ENCODE measurements around the gene CCN6.
A peak's percentile ranks its signal among the peaks of the same experiment; 100 is the strongest.
"Not testable (repeated sequence)": the region's sequence is repeated elsewhere in the genome, so short reads cannot be mapped to it uniquely, and the experiment has no call there.

The CCN6 gene

GRCh38 chr6:112051251-112051740 lies 2.6 kb upstream of the CCN6 start:
- not testable (repeated sequence) for H3K36me3 Mint-ChIP-seq (ENCODE audit: low read depth); H3K4me3 Mint-ChIP-seq; H3K27ac Mint-ChIP-seq

GRCh38 chr6:112054555-112055190 lies 769 bp downstream of the CCN6 start:
- DNase-seq: no peak
- Mint-ChIP-seq H3K27me3 (no peaks in the 10 kb centered on the region), H3K36me3 (ENCODE audit: low read depth) (no peaks in the 10 kb centered on the region), H3K27ac (no peak overlapping the region), H3K4me3 (no peak overlapping the region), H3K9me3 (no peaks in the 10 kb centered on the region), H3K4me1 (ENCODE audit: low read depth) (no peaks in the 10 kb centered on the region)

More at GRCh38 chr6:112051251-112051740, 2.6 kb upstream of the CCN6 start:
- not testable (repeated sequence) for H3K9me3 Mint-ChIP-seq; H3K27me3 Mint-ChIP-seq; H3K4me1 Mint-ChIP-seq (ENCODE audit: low read depth); DNase-seq

- DNase-seq: no peak
- Mint-ChIP-seq H3K27ac (no peak overlapping the region), H3K36me3 (ENCODE audit: low read depth) (no peaks in the 10 kb centered on the region), H3K4me1 (ENCODE audit: low read depth) (no peaks in the 10 kb centered on the region), H3K27me3 (no peaks in the 10 kb centered on the region), H3K9me3 (no peaks in the 10 kb centered on the region), H3K4me3 (no peak overlapping the region)
Measured at GRCh38 chr6:112058243-112059032, 4.5 kb downstream of the CCN6 start.

GRCh38 chr6:112061605-112062004 lies 7.7 kb downstream of the CCN6 start:
- no peak for DNase-seq
- H3K4me1 Mint-ChIP-seq (ENCODE audit: low read depth): no peaks in the 10 kb centered on the region
- H3K4me3 Mint-ChIP-seq: no peak overlapping the region
- H3K36me3 Mint-ChIP-seq (ENCODE audit: low read depth): no peaks in the 10 kb centered on the region
- H3K27ac Mint-ChIP-seq: no peak overlapping the region
- no peaks in the 10 kb centered on the region for H3K27me3 Mint-ChIP-seq
- H3K9me3 Mint-ChIP-seq: no peaks in the 10 kb centered on the region

GRCh38 chr6:112062966-112063365 lies 9.1 kb downstream of the CCN6 start:
- H3K9me3 Mint-ChIP-seq: no peaks in the 10 kb centered on the region
- H3K4me1 Mint-ChIP-seq (ENCODE audit: low read depth): no peaks in the 10 kb centered on the region

GRCh38 chr6:112065426-112065986 lies 11.6 kb downstream of the CCN6 start:
- no peaks in the 10 kb centered on the region for H3K9me3 Mint-ChIP-seq

More at GRCh38 chr6:112062966-112063365, 9.1 kb downstream of the CCN6 start:
- no peak for DNase-seq
- Mint-ChIP-seq H3K36me3 (ENCODE audit: low read depth) (no peaks in the 10 kb centered on the region), H3K4me3 (no peak overlapping the region), H3K27ac (no peak overlapping the region), H3K27me3 (no peaks in the 10 kb centered on the region)

GRCh38 chr6:112066606-112067005 lies 12.7 kb downstream of the CCN6 start:
- H3K36me3 Mint-ChIP-seq (ENCODE audit: low read depth): peaks cover 22% of the 10 kb centered on the region
- no peaks in the 10 kb centered on the region for H3K9me3 Mint-ChIP-seq
- H3K4me1 Mint-ChIP-seq (ENCODE audit: low read depth): no peaks in the 10 kb centered on the region
- no peaks in the 10 kb centered on the region for H3K27me3 Mint-ChIP-seq
- no peak overlapping the region for H3K4me3 Mint-ChIP-seq
- DNase-seq: no peak
- no peak overlapping the region for H3K27ac Mint-ChIP-seq

More at GRCh38 chr6:112065426-112065986, 11.6 kb downstream of the CCN6 start:
- Mint-ChIP-seq H3K4me1 (ENCODE audit: low read depth) (no peaks in the 10 kb centered on the region), H3K27ac (no peak overlapping the region), H3K36me3 (ENCODE audit: low read depth) (peaks cover 16% of the 10 kb centered on the region), H3K27me3 (no peaks in the 10 kb centered on the region), H3K4me3 (no peak overlapping the region)
- no peak for DNase-seq

- H3K9me3 Mint-ChIP-seq: no peaks in the 10 kb centered on the region
- H3K27ac Mint-ChIP-seq: no peak overlapping the region
- peaks cover 18% of the 10 kb centered on the region for H3K4me1 Mint-ChIP-seq (ENCODE audit: low read depth)
- DNase-seq: no peak
- no peaks in the 10 kb centered on the region for H3K27me3 Mint-ChIP-seq
- H3K4me3 Mint-ChIP-seq: no peak overlapping the region
- H3K36me3 Mint-ChIP-seq (ENCODE audit: low read depth): peaks cover 76% of the 10 kb centered on the region
Measured at GRCh38 chr6:112081569-112081968, 27.7 kb downstream of the CCN6 start.

- peak overlapping the region; percentile 59 for H3K4me3 Mint-ChIP-seq
Measured at GRCh38 chr6:112085286-112086065, 31.6 kb downstream of the CCN6 start.

GRCh38 chr6:112086744-112087135 lies 32.8 kb downstream of the CCN6 start:
- no peak overlapping the region for H3K4me3 Mint-ChIP-seq
- H3K4me1 Mint-ChIP-seq (ENCODE audit: low read depth): peaks cover 20% of the 10 kb centered on the region
- H3K9me3 Mint-ChIP-seq: no peaks in the 10 kb centered on the region
- peaks cover 36% of the 10 kb centered on the region for H3K36me3 Mint-ChIP-seq (ENCODE audit: low read depth)
- peaks cover 5% of the 10 kb centered on the region for H3K27me3 Mint-ChIP-seq
- DNase-seq: no peak
- H3K27ac Mint-ChIP-seq: no peak overlapping the region

More at GRCh38 chr6:112085286-112086065, 31.6 kb downstream of the CCN6 start:
- H3K36me3 Mint-ChIP-seq (ENCODE audit: low read depth): peaks cover 46% of the 10 kb centered on the region
- H3K9me3 Mint-ChIP-seq: no peaks in the 10 kb centered on the region
- H3K27ac Mint-ChIP-seq: no peak overlapping the region
- H3K27me3 Mint-ChIP-seq: no peaks in the 10 kb centered on the region
- no peak for DNase-seq
- peaks cover 20% of the 10 kb centered on the region for H3K4me1 Mint-ChIP-seq (ENCODE audit: low read depth)

GRCh38 chr6:112087136-112087911 lies 33.4 kb downstream of the CCN6 start, which contains the start of the genes FAM229B and TUBE1:
Gene FAM229B, plus strand, starts transcription at chr6:112087591. Its CDS starts 11,693 bp downstream, at chr6:112099284.
Gene TUBE1, minus strand, starts transcription at chr6:112087482. Its CDS starts 48 bp downstream, at chr6:112087434.
- peak; percentile 87 for DNase-seq
- Mint-ChIP-seq H3K4me3 (no peak within 1 kb of the TSS), H3K27ac (no peak within 1 kb of the TSS), H3K36me3 (ENCODE audit: low read depth) (peaks cover 31% of the 10 kb centered on the region), H3K9me3 (no peaks in the 10 kb centered on the region), H3K27me3 (peaks cover 5% of the 10 kb centered on the region), H3K4me1 (ENCODE audit: low read depth) (peaks cover 20% of the 10 kb centered on the region)

- DNase-seq: no peak
- Mint-ChIP-seq H3K27me3 (peaks cover 5% of the 10 kb centered on the region), H3K4me3 (no peak overlapping the region), H3K36me3 (ENCODE audit: low read depth) (peaks cover 25% of the 10 kb centered on the region), H3K27ac (no peak overlapping the region), H3K4me1 (ENCODE audit: low read depth) (peaks cover 19% of the 10 kb centered on the region), H3K9me3 (no peaks in the 10 kb centered on the region)
Measured at GRCh38 chr6:112087916-112088315, 34.0 kb downstream of the CCN6 start.

GRCh38 chr6:112096901-112097300 lies 43.0 kb downstream of the CCN6 start:
- no peaks in the 10 kb centered on the region for H3K9me3 Mint-ChIP-seq
- no peak overlapping the region for H3K27ac Mint-ChIP-seq
- no peaks in the 10 kb centered on the region for H3K27me3 Mint-ChIP-seq
- DNase-seq: no peak
- peaks cover 4% of the 10 kb centered on the region for H3K4me1 Mint-ChIP-seq (ENCODE audit: low read depth)
- peaks cover 5% of the 10 kb centered on the region for H3K36me3 Mint-ChIP-seq (ENCODE audit: low read depth)
- no peak overlapping the region for H3K4me3 Mint-ChIP-seq
